SH-SY5Y (cell line): Measurements from ENCODE around the gene TERT.

Source experiments
- GATA2 ChIP-seq: IDR thresholded peaks from 2 replicates; pipeline ENCODE4 v1.6.1; 2011; ENCODE audit warnings: mild to moderate bottlenecking, low read depth, low read length
- GATA3 ChIP-seq: IDR thresholded peaks from 2 replicates; pipeline ENCODE4 v1.6.1; 2011; ENCODE audit warnings: low read depth, mild to moderate bottlenecking, low read length, moderate library complexity

- TF ChIP-seq GATA2 (no peak), GATA3 (no peak)
These were observed 73.1 kb downstream of the TERT start for GRCh38 chr5:1221721-1222120.
